ENCODE results near the gene CCNF.

Gene CCNF

GRCh38 chr16:2471016-2471652, 41.9 kb downstream of the CCNF start, which contains the start of gene NTN3:
TSS of gene NTN3 (plus strand) at chr16:2471297. CDS start at chr16:2471702, 405 bp downstream.
- DNase-seq (ENCODE audit: low spot score), result peak; percentile 64
- no peak for TF ChIP-seq CTCF (IDR thresholded peaks at IDR 0.05; ENCODE audit: borderline replicate concordance, control extremely low read depth, extremely low read depth, insufficient read depth, missing control alignments)
- in situ Hi-C loops (cut with MboI; ENCODE audit: low sequenced_read_pairs, unreplicated experiment), result no loop called here

DNA sequence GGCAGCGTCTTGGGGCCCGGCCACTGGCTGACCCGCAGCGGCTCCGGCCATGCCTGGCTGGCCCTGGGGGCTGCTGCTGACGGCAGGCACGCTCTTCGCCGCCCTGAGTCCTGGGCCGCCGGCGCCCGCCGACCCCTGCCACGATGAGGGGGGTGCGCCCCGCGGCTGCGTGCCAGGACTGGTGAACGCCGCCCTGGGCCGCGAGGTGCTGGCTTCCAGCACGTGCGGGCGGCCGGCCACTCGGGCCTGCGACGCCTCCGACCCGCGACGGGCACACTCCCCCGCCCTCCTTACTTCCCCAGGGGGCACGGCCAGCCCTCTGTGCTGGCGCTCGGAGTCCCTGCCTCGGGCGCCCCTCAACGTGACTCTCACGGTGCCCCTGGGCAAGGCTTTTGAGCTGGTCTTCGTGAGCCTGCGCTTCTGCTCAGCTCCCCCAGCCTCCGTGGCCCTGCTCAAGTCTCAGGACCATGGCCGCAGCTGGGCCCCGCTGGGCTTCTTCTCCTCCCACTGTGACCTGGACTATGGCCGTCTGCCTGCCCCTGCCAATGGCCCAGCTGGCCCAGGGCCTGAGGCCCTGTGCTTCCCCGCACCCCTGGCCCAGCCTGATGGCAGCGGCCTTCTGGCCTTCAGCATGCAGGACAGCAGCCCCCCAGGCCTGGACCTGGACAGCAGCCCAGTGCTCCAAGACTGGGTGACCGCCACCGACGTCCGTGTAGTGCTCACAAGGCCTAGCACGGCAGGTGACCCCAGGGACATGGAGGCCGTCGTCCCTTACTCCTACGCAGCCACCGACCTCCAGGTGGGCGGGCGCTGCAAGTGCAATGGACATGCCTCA, 42.6 kb downstream of the CCNF start:
- no peak for DNase-seq (ENCODE audit: low spot score)
- in situ Hi-C loops (cut with MboI; ENCODE audit: low sequenced_read_pairs, unreplicated experiment), result no loop called here
- no peak for TF ChIP-seq CTCF (IDR thresholded peaks at IDR 0.05; ENCODE audit: borderline replicate concordance, control extremely low read depth, extremely low read depth, insufficient read depth, missing control alignments)

DNA sequence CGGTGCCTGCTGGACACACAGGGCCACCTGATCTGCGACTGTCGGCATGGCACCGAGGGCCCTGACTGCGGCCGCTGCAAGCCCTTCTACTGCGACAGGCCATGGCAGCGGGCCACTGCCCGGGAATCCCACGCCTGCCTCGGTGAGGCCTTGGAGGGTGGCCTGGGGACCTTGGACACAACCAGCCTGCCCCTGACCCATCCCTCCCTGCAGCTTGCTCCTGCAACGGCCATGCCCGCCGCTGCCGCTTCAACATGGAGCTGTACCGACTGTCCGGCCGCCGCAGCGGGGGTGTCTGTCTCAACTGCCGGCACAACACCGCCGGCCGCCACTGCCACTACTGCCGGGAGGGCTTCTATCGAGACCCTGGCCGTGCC, 43.2 kb downstream of the CCNF start:
- in situ Hi-C loops (cut with MboI; ENCODE audit: low sequenced_read_pairs, unreplicated experiment), result no loop called here
- DNase-seq (ENCODE audit: low spot score), result no peak
- TF ChIP-seq CTCF (IDR thresholded peaks at IDR 0.05; ENCODE audit: borderline replicate concordance, control extremely low read depth, extremely low read depth, insufficient read depth, missing control alignments), result no peak

- in situ Hi-C loops (cut with MboI; ENCODE audit: low sequenced_read_pairs, unreplicated experiment), result no loop called here
- TF ChIP-seq CTCF (IDR thresholded peaks at IDR 0.05; ENCODE audit: borderline replicate concordance, control extremely low read depth, extremely low read depth, insufficient read depth, missing control alignments), result no peak
- DNase-seq (ENCODE audit: low spot score), result no peak
Measured at GRCh38 chr16:2472885-2473445, 43.7 kb downstream of the CCNF start.

- no peak for TF ChIP-seq CTCF (IDR thresholded peaks at IDR 0.05; ENCODE audit: borderline replicate concordance, control extremely low read depth, extremely low read depth, insufficient read depth, missing control alignments)
- DNase-seq (ENCODE audit: low spot score), result no peak
- in situ Hi-C loops (cut with MboI; ENCODE audit: low sequenced_read_pairs, unreplicated experiment), result no loop called here
Measured at GRCh38 chr16:2473446-2473926, 44.2 kb downstream of the CCNF start.

DNA sequence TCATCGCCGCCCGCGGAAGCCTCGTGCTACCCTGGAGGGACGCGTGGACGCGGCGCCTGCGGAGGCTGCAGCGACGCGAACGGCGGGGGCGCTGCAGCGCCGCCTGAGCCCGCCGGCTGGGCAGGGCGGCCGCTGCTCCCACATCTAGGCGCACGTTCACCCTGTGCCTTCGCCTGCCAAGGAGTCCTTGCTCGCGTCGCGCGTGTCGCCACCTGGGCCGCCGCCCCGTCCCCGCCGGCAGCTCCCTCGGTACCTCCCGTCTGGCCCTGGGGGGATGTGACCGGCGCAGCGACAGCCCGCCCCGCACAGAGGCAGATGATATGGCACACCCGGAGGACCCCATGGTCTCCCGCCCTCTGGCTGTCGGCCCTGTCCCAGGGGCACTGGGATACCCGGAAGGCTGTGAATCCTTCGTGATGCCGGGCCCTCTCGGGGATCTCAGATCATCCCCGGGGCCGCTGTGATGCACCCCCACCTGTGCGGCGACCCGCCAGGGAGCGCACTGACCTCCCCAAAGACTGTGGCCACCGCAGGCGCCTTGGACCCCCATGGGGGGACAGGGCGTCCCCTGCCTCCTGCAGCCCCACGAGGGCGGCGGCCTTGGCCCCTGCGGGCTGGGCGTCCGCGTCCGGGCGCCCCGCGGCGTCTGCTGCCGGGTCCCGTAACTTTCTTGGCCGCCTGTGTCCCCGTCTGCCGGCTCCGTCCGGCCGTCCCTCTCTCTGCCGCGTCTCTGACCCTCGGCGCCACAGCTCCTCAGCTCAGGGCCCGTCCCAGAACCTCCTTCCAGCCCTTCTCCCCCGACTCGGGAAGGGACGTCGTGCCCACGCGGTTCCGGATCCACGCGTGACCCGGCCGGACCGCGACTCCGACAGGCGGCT, 45.0 kb downstream of the CCNF start:
- peak; percentile 81 for TF ChIP-seq CTCF (IDR thresholded peaks at IDR 0.05; ENCODE audit: borderline replicate concordance, control extremely low read depth, extremely low read depth, insufficient read depth, missing control alignments)
- DNase-seq (ENCODE audit: low spot score), result peak; percentile 80
- in situ Hi-C loops (cut with MboI; ENCODE audit: low sequenced_read_pairs, unreplicated experiment), result no loop called here
